GM21619 (cell line): ENCODE measurements around the gene ZNF646.

ENCODE experiments used
- ATAC-seq: cut with Tn5 transposase; IDR thresholded peaks from one replicate; pipeline ENCODE4 v1.9.1; 2021; ENCODE audit not compliant: unreplicated experiment

The ZNF646 gene

GRCh38 chr16:31130899-31131298 lies 56.7 kb downstream of the ZNF646 start:
- ATAC-seq, result no peak

- ATAC-seq, result no peak
Observed at GRCh38 chr16:31131416-31131815, 57.2 kb downstream of the ZNF646 start.

DNA sequence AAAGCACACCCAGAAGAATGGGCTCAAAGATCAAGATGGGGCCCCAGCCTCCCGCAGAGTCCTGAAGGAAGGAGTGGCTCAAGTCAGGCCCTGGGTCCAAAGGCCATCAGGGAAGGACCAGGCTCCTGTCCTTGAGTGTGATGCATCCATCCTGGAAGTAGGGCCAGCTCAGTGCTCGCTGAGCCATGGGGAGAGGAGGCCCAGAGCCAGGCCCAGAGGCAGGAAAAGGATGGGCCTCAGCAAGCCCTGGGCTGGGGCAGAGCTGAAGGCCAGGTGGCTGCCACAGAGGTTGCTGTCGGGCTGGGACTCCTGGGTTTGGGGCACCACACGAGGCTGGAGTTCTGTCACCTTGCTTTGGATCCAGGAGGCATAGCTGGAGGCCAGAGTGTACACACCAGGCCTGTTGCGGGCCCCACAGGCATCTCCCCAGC lies 57.6 kb downstream of the ZNF646 start:
- no peak for ATAC-seq

GRCh38 chr16:31132303-31132979 lies 58.2 kb downstream of the ZNF646 start:
- no peak for ATAC-seq

GRCh38 chr16:31133046-31133501 lies 58.9 kb downstream of the ZNF646 start:
- no peak for ATAC-seq
